Measurements from ENCODE around the gene LRP11.
"Not testable (repeated sequence)": the region's sequence is repeated elsewhere in the genome, so short reads cannot be mapped to it uniquely, and the experiment has no call there.

The LRP11 gene

DNA sequence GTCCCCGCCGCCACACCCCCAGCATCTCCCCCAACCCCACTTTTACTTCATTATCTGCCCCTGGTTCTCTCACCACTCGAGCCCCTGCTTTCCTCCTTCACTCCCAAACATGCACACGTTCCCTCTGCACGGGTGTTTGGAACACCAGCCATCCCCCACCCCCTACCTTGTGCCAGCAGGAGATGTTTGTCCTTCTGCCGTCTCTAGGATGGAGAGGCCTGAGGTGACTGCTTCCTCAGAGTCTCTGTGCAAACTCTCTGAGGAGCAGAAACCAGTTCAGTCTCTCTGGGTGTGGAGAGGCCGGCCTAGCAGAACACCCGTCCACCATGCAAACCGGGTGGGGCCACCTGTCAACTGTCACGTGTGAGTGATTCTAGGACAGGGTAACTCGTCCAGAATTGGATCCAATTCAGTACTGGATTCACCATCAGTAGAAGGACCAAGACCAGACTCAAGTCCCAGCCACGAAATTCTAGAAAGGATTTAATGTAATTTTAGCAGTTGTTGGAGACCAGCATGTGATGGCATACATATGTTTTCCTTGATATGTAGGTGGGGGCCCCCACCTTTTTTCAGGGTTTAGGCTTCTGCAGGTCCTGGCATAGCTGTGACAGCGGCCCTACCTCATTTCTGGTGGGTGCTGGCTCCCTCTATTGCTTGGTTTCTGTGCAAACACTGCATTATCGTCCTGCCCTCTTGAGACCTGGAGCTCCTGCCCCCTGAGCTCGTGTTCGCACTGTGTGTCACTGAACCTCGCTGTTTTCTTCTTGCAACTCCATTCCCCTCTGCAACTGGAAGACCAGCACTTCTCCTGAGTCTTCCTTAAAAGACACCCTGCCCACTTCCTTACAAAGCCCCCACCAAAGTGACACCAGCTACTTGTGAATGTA, 33.9 kb upstream of the LRP11 start, which contains the start of gene RAET1E:
TSS of gene RAET1E (minus strand) at position 259 of the 890 bp plus-strand sequence. CDS start 7,212 bp downstream, outside the sequence.
- no peak for DNase-seq

- DNase-seq = no peak
Measured at GRCh38 chr6:149897015-149897697, 33.0 kb upstream of the LRP11 start.

DNA sequence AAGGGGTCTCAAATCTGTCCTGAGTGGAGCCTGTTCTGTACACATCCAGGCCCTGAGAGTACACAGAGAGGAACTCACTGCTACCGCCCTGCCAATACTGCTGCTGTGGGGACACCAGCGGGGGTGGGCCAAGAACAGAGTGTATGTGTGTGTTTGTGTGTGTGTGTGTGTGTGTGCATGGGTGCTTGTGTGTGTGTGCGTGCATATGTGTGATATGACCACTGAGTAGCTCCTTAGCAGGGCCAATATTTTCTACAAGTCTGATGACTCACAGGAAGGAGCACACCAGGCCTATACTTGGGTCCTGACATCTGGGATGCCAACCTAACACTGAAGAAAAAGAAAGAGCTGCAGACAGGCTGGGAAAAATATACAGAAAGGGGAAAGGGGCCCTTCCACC, 32.3 kb upstream of the LRP11 start:
- DNase-seq = no peak

GRCh38 chr6:149895833-149896271, 31.7 kb upstream of the LRP11 start:
- DNase-seq = peak; percentile 34

- no peak for DNase-seq
Measured at GRCh38 chr6:149895048-149895590, 31.0 kb upstream of the LRP11 start.

GRCh38 chr6:149891864-149892263, 27.7 kb upstream of the LRP11 start:
- not testable (repeated sequence) for DNase-seq

DNA sequence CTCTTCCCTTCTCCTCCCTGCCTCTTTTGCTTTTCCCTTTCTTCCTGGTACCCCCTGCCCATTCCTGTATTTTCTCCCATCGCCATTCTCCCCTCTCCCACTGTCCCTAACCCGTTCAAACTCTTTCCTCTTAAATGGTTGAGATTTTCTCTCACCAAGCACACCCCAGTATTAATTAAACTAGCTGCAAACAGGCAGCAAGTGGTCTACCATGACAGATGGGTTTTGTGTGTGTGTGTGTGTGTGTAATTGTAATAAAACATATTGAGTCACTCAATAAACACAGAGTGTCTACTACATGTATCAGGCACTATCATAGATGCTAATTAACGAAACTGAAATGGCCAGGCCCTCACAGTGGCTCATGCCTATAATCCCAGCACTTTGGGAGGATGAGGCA, 27.1 kb upstream of the LRP11 start:
- DNase-seq = no peak

DNA sequence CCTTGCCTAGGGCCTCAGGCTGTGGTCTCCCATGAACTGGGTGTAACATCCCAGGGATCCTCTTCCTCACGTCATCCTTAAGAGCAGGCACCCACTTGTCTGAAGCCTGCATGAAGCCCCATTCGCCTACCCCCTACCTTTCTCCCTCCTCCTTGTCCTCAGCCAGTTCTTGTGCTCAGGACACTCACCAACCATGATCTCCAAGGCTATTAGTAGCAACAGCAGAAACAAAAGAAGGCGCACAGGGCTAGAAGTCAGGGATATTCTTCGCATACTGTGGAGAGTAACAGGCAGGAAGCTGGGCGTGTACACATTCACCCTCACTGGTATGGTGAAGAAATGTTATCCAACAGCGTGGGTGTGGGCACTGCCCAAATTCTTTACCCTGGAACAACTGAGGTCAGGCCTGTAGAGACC, 26.5 kb upstream of the LRP11 start:
- DNase-seq = no peak

- DNase-seq = no peak
Measured at GRCh38 chr6:149889326-149889725, 25.2 kb upstream of the LRP11 start.

GRCh38 chr6:149888659-149889058, 24.5 kb upstream of the LRP11 start:
- DNase-seq = no peak

- DNase-seq = no peak
Measured at GRCh38 chr6:149888093-149888492, 23.9 kb upstream of the LRP11 start.

- DNase-seq = no peak
Measured at GRCh38 chr6:149887343-149887742, 23.2 kb upstream of the LRP11 start.

- no peak for DNase-seq
Measured at GRCh38 chr6:149885888-149886287, 21.7 kb upstream of the LRP11 start.

- no peak for DNase-seq
Measured at GRCh38 chr6:149884617-149885016, 20.5 kb upstream of the LRP11 start.

DNA sequence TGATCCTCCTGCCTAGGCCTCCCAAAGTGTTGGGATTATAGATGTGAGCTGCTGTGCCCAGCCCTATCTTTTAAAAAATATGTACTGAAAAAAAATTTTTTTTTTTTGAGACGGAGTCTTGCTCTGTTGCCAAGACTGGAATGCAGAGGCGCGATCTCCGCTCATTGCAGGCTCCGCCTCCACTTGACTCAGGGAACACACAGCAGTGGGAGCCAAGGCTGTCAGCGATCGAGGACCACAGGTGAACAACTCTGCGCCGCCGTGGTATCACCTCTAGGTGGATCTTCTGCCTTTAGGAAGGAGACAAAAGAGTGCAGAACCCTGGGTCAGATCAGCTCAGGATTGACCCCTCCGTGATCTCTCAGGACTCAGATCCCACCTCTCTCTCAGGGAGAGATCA, 20.1 kb upstream of the LRP11 start:
- DNase-seq = no peak

DNA sequence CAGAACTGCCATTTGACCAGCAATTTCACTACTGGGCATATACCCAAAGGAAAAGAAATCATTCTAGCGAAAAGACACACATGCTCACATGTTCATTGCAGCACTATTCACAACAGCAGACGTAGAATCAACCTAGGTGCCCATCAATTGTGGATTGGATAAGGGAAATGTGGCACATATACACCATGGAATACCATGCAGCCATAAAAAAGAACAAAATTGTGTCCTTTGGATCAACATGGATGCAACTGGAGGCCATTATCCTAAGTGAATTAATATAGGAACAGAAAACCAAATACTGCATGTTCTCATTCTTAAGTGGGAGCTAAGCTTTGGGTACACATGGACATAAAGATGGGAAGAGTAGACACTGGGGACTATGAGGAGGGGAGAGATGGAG, 17.7 kb upstream of the LRP11 start:
- no peak for DNase-seq

DNA sequence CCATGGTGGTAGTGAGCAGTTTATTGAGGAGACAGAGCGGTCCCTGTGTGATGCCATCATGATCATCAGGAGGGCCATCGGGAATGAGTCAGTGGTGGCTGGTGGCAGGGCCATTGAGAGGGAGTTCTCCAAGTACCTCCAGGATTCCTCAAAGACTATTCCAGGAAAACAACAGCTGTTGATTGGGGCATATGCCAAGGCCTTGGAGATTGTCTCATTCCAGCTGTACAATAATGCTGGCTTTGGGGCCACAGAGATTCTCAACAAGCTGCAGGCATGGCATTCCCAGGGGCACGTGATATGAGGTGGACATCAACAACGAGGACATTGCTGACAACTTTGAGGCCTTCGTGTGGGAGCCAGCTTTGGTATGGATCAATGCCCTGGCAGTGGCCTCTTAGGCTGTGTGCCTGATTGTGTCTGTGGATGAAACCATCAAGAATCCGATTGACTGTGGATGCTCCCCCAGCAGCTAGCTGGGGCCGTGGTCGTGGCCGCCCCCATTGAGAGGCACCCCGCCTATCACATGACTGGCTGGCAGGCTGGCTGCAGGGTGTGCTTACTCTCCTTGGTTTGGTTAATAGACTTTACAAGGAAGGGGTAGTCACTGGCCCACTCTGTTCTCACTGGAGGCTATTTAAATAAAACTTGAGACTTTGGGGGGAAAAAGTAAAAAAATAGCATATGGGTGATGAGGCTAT, 17.1 kb upstream of the LRP11 start:
- no peak for DNase-seq

GRCh38 chr6:149877659-149878058, 13.5 kb upstream of the LRP11 start:
- DNase-seq = no peak

DNA sequence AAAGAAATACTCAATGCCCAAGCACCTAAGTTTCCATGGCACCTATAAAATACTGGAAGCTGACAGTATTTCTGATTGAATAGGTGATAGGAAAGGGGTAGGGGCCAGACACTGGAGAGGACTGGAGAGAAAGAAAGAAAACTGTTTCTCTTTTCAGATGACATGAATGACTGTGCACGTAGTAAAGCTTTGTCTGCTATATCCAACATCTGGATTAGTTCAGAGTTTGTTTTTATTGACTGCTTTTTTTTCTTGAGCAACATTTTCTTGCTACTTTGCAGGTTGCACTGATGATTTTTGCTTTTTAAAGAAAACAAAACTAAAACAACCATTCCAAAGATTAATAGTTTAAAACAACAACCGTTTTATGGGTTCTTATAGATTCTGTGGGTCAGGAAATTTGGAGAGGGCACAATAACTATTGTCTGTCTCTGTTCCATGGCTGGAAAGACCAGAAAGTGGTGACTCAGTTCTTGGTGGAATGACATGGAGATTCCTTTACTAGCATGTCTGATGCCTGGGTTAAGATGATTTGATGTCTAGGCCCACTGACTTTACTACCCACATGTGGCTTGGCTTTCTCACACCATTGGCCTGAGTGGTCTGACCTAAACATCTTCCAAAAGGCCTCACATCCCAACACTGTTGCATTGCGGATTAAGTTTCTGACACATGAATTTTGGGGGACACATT, 12.2 kb upstream of the LRP11 start:
- no peak for DNase-seq

DNA sequence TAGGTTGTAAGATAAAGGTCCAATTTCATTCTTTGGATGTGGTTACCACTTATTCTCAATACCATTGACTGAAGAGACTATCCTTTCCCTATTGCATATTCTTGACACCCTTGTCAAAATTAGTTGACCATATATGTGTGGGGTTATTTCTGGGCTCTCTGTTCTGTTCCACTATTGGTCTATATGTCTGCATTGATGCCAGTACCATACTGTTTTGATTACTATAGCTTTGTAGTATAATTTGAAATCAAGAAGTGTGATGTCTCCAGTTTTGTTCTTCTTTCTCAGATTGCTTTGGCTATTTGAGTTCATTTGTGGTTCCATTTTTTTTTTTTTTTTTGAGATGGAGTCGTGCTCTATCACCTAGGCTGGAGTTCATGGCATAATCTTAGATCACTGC, 8.1 kb upstream of the LRP11 start:
- DNase-seq = no peak

DNA sequence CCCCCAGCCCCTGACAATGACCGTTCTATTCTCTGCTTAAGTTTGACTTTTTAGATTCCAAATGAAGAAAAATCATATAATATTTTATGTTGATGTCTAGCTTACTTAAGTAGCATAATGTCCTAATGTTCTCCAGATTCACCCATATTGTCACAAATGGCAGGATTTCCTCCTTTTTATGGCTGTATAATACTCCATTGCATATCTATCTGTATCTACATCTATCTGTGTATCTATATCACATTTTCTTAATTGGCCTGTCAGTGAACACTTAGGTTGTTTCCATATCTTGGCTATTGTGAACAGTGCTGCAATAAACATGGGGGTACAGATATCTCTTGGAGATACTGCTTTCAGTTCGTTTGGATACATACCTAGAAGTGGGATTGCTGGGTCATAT, 7.0 kb upstream of the LRP11 start:
- no peak for DNase-seq

GRCh38 chr6:149869275-149869892, 5.2 kb upstream of the LRP11 start:
- no peak for DNase-seq

Measured in activated naive CD4-positive, alpha-beta T cell treated with anti-CD3 and anti-CD28 coated beads, Interleukin-2, amount 50 U/mL, for 16 hours (primary cell).